Stomach (tissue), 9 donors: ENCODE measurements around the gene RPRD1A. TPM values are rescaled to one million over a fixed set of nuclear protein-coding genes. Genes with fewer than 3 reads are reported as not detected.
"Not testable (repeated sequence)": the region's sequence is repeated elsewhere in the genome, so short reads cannot be mapped to it uniquely, and the experiment has no call there.

ENCODE experiments used
- DNase-seq, 2 donors: peaks; one replicate each; pipeline versions ENCODE4 v3.0.0 to v3.0.0-alpha.2; 2013 to 2019
- H3K27ac ChIP-seq, 5 donors: fragments of 200-600 bp in 4 of 5; sonication (generic) in 4 of 5; one replicate each; pipeline ENCODE4 v1.5.1; 2013 to 2019; ENCODE audit warnings: mild to moderate bottlenecking in 1 of 5, moderate library complexity in 1 of 5
- H3K27me3 ChIP-seq, 3 donors: fragments of 200-600 bp; sonication (generic); one replicate each; pipeline ENCODE4 v1.5.1; 2017 to 2019; ENCODE audit warnings: mixed run types in 1 of 3
- H3K36me3 ChIP-seq, 4 donors: fragments of 200-600 bp; sonication (generic); 1 replicate in 3 of 4; 2 replicates in 1 of 4; pipeline ENCODE4 v1.5.1; 2016 to 2019
- H3K4me1 ChIP-seq, 4 donors: fragments of 200-600 bp; sonication (generic); one replicate each; pipeline ENCODE4 v1.5.1; 2016 to 2019
- H3K4me3 ChIP-seq, 4 donors: fragments of 200-600 bp; sonication (generic) in 3 of 4; one replicate each; pipeline ENCODE4 v1.5.1; 2016 to 2019; ENCODE audit warnings: mild to moderate bottlenecking in 1 of 4
- H3K9me3 ChIP-seq, 4 donors: fragments of 200-600 bp; sonication (generic); one replicate each; pipeline ENCODE4 v1.5.1; 2016 to 2019
- EP300 ChIP-seq: sonication (generic); formaldehyde crosslinking; IDR thresholded peaks from one replicate; pipeline ENCODE4 v1.6.1; 2017; ENCODE audit warnings: antibody characterized with exemption
- POLR2A ChIP-seq, 4 donors: fragments of 450-650 bp; IDR thresholded peaks; one replicate each; pipeline ENCODE4 v1.6.1; 2016; ENCODE audit warnings: antibody characterized with exemption in 4 of 4, control low read depth in 2 of 4, mild to moderate bottlenecking in 1 of 4, moderate library complexity in 1 of 4
- POLR2AphosphoS5 ChIP-seq, 3 donors: sonication (generic); formaldehyde crosslinking; IDR thresholded peaks; one replicate each; pipeline ENCODE4 v1.6.1; 2016; ENCODE audit warnings: antibody characterized with exemption in 3 of 3
- WGBS, 5 donors: extraction: QIAGEN DNeasy Blood & Tissue Kit in 3 of 5; methylation state at CpG; one replicate each; pipeline versions ENCODE4 v1.1.5 to v1.1.7; 2013 to 2018; 5-methylcytosine and 5-hydroxymethylcytosine counted together
- intact Hi-C: fragments of 100-400 bp; cut with DNase I; formaldehyde crosslinking; loops from one replicate; pipeline ENCODE4 v1.15.1; 2023; ENCODE audit warnings: low total_unique reads
- polyA plus RNA-seq, 3 donors: library from polyadenylated mRNA; stranded (reverse); fragments of 200-250 nt; gene quantifications; one replicate each; pipeline ENCODE4 v1.2.3, GENCODE V29; 2013
- total RNA-seq, 5 donors: library from RNA; depleted of rRNA; stranded (reverse); fragments of >200 nt; gene quantifications; one replicate each; pipeline versions ENCODE4 v1.1.0 to v1.2.3, GENCODE V29; 2014 to 2016
- TF ChIP-seq, protein P1 (sequence below), 7 experiments: fragments of 450-650 bp in 4 of 7; fragments of 200-600 bp in 3 of 7; sonication (generic) in 3 of 7; IDR thresholded peaks; one replicate each; pipeline ENCODE4 v1.5.1; 2016 to 2019; ENCODE audit warnings: antibody characterized with exemption in 7 of 7, control low read depth in 2 of 7, mild to moderate bottlenecking in 1 of 7
- donor health status: healthy with polysubstance abuse.
- donor health status: Bipolar disorder and iron deficiency.
- donor health status: healthy.

The RPRD1A gene
- total and polyA plus RNA-seq, 8 donors = 18.1 to 75.9 (median 30.9) TPM

DNA sequence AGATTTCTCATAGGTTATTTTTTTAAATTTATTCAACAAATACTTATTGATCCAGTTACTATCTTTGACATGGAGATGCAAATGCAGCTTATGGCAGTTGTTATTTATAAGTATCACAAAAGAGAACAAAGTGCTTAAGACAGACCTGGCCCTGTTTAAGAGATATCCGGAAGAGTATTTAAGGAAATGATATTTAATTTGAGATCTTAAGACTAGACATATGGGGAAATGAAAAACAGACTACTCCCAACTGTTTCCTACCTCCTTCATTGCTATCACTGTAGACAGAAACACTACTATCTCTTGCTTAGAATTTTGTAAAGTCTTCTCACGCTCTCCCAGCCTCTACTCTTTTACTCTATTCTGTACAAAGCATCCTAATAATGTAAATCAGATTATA, 36.0 kb downstream of the RPRD1A start:
- WGBS, 5 donors = 91 to 100% (median 93%) methylated on average over 2 of the region's 2 CpGs

DNA sequence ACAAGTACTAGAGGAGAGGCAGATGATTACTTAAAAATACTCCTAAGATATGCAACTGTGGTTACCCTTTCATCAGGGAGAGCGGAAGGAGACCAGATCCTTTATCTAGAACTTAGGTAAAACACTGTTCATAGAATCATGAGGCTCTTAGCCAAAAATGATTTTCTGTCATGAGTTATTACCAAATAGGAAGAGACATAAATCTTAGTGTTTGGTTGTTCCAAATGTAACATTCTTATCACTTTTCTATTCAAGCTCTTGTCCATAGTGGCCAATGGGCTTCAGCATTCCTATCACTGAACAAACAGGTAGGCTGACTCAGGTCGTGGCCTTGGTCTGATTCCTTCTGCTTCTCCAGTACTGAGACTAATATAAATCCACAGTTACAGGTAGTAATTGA, 38.5 kb downstream of the RPRD1A start:
- peaks cover 0 to 11% (median 4%) of the 10 kb centered on the region in 4 donors for H3K4me1 ChIP-seq
- no peak overlapping the region for H3K27ac ChIP-seq
- H3K9me3 ChIP-seq = no peaks in the 10 kb centered on the region
- TF ChIP-seq POLR2AphosphoS5 (IDR thresholded peaks at IDR 0.05) (no peak), EP300 (no peak), POLR2A (IDR thresholded peaks at IDR 0.05) (no peak)
- TF ChIP-seq, protein P1, sequence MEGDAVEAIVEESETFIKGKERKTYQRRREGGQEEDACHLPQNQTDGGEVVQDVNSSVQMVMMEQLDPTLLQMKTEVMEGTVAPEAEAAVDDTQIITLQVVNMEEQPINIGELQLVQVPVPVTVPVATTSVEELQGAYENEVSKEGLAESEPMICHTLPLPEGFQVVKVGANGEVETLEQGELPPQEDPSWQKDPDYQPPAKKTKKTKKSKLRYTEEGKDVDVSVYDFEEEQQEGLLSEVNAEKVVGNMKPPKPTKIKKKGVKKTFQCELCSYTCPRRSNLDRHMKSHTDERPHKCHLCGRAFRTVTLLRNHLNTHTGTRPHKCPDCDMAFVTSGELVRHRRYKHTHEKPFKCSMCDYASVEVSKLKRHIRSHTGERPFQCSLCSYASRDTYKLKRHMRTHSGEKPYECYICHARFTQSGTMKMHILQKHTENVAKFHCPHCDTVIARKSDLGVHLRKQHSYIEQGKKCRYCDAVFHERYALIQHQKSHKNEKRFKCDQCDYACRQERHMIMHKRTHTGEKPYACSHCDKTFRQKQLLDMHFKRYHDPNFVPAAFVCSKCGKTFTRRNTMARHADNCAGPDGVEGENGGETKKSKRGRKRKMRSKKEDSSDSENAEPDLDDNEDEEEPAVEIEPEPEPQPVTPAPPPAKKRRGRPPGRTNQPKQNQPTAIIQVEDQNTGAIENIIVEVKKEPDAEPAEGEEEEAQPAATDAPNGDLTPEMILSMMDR (IDR thresholded peaks at IDR 0.05) = no peak
- intact Hi-C loops = no loop called here
- H3K36me3 ChIP-seq = peaks cover 8 to 57% (median 50%) of the 10 kb centered on the region in 4 donors
- no peaks in the 10 kb centered on the region for H3K27me3 ChIP-seq
- WGBS, 5 donors = 49 to 75% (median 68%) methylated on average over 2 of the region's 2 CpGs
- no peak for DNase-seq
- no peak overlapping the region for H3K4me3 ChIP-seq

More for the DNA sequence above, 36.0 kb downstream of the RPRD1A start:
- TF ChIP-seq EP300 (no peak), POLR2A (IDR thresholded peaks at IDR 0.05) (no peak), POLR2AphosphoS5 (IDR thresholded peaks at IDR 0.05) (no peak)
- TF ChIP-seq, protein P1 (IDR thresholded peaks at IDR 0.05) = no peak
- Histone ChIP-seq H3K36me3 (peaks cover 3 to 40% (median 32%) of the 10 kb centered on the region in 4 donors), H3K4me3 (no peak overlapping the region), H3K27me3 (no peaks in the 10 kb centered on the region), H3K9me3 (no peaks in the 10 kb centered on the region), H3K4me1 (peaks cover 0 to 24% (median 16%) of the 10 kb centered on the region in 4 donors), H3K27ac (no peak overlapping the region)
- intact Hi-C loops = no loop called here
- DNase-seq = no peak

DNA sequence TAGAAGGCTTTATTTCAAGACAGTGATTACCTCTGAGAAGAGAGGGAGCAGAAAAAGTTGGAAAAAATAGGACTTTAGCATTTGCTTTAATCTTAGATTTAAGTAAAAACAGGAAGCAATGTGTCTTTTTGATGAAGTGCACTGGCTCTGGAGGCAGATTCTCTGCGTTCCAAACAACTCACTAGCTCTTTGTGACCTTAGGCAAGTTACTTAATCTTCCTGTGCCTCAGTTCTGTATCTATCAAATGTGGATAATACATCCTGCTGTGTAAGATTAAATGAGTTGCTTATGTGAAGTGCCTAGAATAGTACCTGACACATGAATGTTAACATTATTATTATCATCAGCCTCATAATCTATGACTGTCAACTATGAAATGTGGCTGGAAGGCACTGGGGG, 42.3 kb downstream of the RPRD1A start:
- Histone ChIP-seq H3K4me3 (no peak overlapping the region), H3K9me3 (no peaks in the 10 kb centered on the region), H3K27me3 (no peaks in the 10 kb centered on the region), H3K27ac (no peak overlapping the region), H3K4me1 (peaks cover 0 to 7% (median 3%) of the 10 kb centered on the region in 4 donors), H3K36me3 (peaks cover 5 to 49% (median 47%) of the 10 kb centered on the region in 4 donors)
- no peak for DNase-seq
- TF ChIP-seq, protein P1 (IDR thresholded peaks at IDR 0.05) = no peak
- 58 to 74% (median 64%) methylated on average over 1 of the region's 1 CpG for WGBS, 5 donors
- intact Hi-C loops = no loop called here

DNA sequence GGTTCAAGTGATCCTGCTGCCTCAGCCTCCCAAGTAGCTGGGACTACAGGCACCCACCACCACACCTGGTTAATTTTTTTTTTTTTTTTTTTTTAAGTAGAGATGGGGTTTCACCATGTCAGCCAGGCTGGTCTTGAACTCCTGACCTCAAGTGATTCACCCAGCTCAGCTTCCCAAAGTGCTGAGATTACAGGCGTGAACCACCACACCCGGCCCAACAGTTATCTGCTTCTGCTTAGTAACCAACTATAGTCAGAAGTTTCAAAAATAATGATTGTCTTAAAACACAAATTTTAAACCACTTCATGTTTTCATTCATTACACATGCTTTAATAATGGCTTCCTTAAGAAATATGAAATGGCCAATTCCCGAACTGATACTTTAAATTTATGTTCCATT, 43.1 kb downstream of the RPRD1A start:
- H3K4me1 ChIP-seq, intact Hi-C loops, H3K4me3 ChIP-seq, H3K9me3 ChIP-seq, H3K27me3 ChIP-seq, DNase-seq, H3K27ac ChIP-seq: not testable (repeated sequence)
- H3K36me3 ChIP-seq = peaks cover 5 to 43% (median 40%) of the 10 kb centered on the region in 4 donors
- WGBS, 5 donors = 89 to 96% (median 91%) methylated on average over 3 of the region's 3 CpGs

DNA sequence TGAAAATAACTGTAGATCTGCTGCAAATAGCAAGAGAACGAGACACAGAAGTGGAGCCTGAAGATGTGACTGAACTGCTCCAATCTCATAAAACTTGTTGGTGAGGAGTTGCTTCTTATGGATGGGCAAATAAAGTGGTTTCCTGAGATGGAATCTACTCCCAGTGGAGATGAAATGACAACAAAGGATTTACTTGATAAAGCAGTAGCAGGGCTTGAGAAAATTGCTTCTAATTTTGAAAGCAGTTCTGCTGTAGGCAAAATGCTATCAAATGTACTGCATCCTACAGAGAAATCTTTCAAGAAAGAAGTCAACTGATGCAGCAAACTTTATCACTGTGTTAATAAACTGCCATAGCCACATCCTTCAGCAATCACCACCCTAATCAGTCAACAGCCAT, 44.0 kb downstream of the RPRD1A start:
- TF ChIP-seq POLR2AphosphoS5 (IDR thresholded peaks at IDR 0.05) (no peak), POLR2A (IDR thresholded peaks at IDR 0.05) (no peak), EP300 (no peak)
- TF ChIP-seq, protein P1 (IDR thresholded peaks at IDR 0.05) = no peak
- Histone ChIP-seq H3K9me3 (no peaks in the 10 kb centered on the region), H3K27ac (no peak overlapping the region), H3K4me1 (no peaks in the 10 kb centered on the region), H3K4me3 (no peak overlapping the region), H3K36me3 (peaks cover 5 to 37% (median 31%) of the 10 kb centered on the region in 4 donors), H3K27me3 (no peaks in the 10 kb centered on the region)
- intact Hi-C loops = no loop called here
- no peak for DNase-seq
- WGBS, 5 donors = 90 to 96% (median 92%) methylated on average over 1 of the region's 1 CpG
